Measurements from ENCODE around the gene AFDN. TPM values are rescaled to one million over a fixed set of nuclear protein-coding genes. Genes with fewer than 3 reads are reported as not detected.

Gene AFDN
- total RNA-seq, 4 donors from 2014 or later: 66.9 to 88.0 (median 75.3) TPM

GRCh38 chr6:167984144-167984719 is 157.5 kb downstream of the AFDN start:
- H3K27ac ChIP-seq (replicated peaks in 1 of 4): no peak overlapping the region
- H3K36me3 ChIP-seq: no peaks in the 10 kb centered on the region
- intact Hi-C loops (cut with DNase I): no loop called here
- peak; percentile 75 for DNase-seq (ENCODE audit: extremely low spot score)
- no peaks in the 10 kb centered on the region for H3K27me3 ChIP-seq
- WGBS: 93% methylated on average over 11 of the region's 11 CpGs
- no peak for TF ChIP-seq EP300 (IDR thresholded peaks at IDR 0.05)
- no peaks in the 10 kb centered on the region for H3K9me3 ChIP-seq
- no peak overlapping the region for H3K4me3 ChIP-seq
- no peaks in the 10 kb centered on the region for H3K4me1 ChIP-seq

GRCh38 chr6:167984876-167985604 is 158.3 kb downstream of the AFDN start:
- TF ChIP-seq POLR2AphosphoS5 (IDR thresholded peaks at IDR 0.05) (no peak), CTCF (IDR thresholded peaks at IDR 0.05) (no peak), EP300 (IDR thresholded peaks at IDR 0.05) (no peak), POLR2A (IDR thresholded peaks at IDR 0.05; ENCODE audit: low read depth) (no peak)
- peak; percentile 86 for DNase-seq (ENCODE audit: extremely low spot score)
- Histone ChIP-seq H3K27ac (replicated peaks in 1 of 4) (no peak overlapping the region), H3K9me3 (no peaks in the 10 kb centered on the region), H3K27me3 (no peaks in the 10 kb centered on the region), H3K4me1 (no peaks in the 10 kb centered on the region), H3K36me3 (no peaks in the 10 kb centered on the region), H3K4me3 (no peak overlapping the region)
- WGBS: 93% methylated on average over 13 of the region's 13 CpGs
- intact Hi-C loops (cut with DNase I): no loop called here

GRCh38 chr6:167985911-167986595 is 159.3 kb downstream of the AFDN start:
- Histone ChIP-seq H3K27me3 (no peaks in the 10 kb centered on the region), H3K27ac (replicated peaks in 1 of 4) (no peak overlapping the region), H3K9me3 (no peaks in the 10 kb centered on the region), H3K4me3 (no peak overlapping the region), H3K36me3 (no peaks in the 10 kb centered on the region), H3K4me1 (no peaks in the 10 kb centered on the region)
- peak; percentile 85 for DNase-seq (ENCODE audit: extremely low spot score)
- intact Hi-C loops (cut with DNase I): no loop called here
- no peak for TF ChIP-seq CTCF (IDR thresholded peaks at IDR 0.05)
- no peak for TF ChIP-seq POLR2AphosphoS5 (IDR thresholded peaks at IDR 0.05)
- no peak for TF ChIP-seq EP300 (IDR thresholded peaks at IDR 0.05)
- no peak for TF ChIP-seq POLR2A (IDR thresholded peaks at IDR 0.05; ENCODE audit: low read depth)
- WGBS: 94% methylated on average over 29 of the region's 39 CpGs

GRCh38 chr6:167987396-167988153 is 160.9 kb downstream of the AFDN start:
- WGBS: 87% methylated on average over 35 of the region's 35 CpGs
- no peaks in the 10 kb centered on the region for H3K4me1 ChIP-seq
- H3K27ac ChIP-seq (replicated peaks in 1 of 4): peak overlapping the region in 1 of 4 donors; percentile 30
- TF ChIP-seq POLR2AphosphoS5 (IDR thresholded peaks at IDR 0.05) (no peak), CTCF (IDR thresholded peaks at IDR 0.05) (no peak), POLR2A (IDR thresholded peaks at IDR 0.05; ENCODE audit: low read depth) (no peak), EP300 (IDR thresholded peaks at IDR 0.05) (no peak)
- H3K4me3 ChIP-seq: no peak overlapping the region
- H3K27me3 ChIP-seq: no peaks in the 10 kb centered on the region
- DNase-seq (ENCODE audit: extremely low spot score): peak; percentile 66
- H3K9me3 ChIP-seq: no peaks in the 10 kb centered on the region
- intact Hi-C loops (cut with DNase I): no loop called here
- H3K36me3 ChIP-seq: no peaks in the 10 kb centered on the region

- TF ChIP-seq EP300 (IDR thresholded peaks at IDR 0.05) (no peak), POLR2AphosphoS5 (IDR thresholded peaks at IDR 0.05) (no peak), CTCF (IDR thresholded peaks at IDR 0.05) (no peak)
- Histone ChIP-seq H3K4me1 (no peaks in the 10 kb centered on the region), H3K9me3 (no peaks in the 10 kb centered on the region), H3K36me3 (no peaks in the 10 kb centered on the region), H3K27me3 (no peaks in the 10 kb centered on the region), H3K4me3 (no peak overlapping the region), H3K27ac (replicated peaks in 1 of 4) (peak overlapping the region in 1 of 4 donors; percentile 30)
- intact Hi-C loops (cut with DNase I): no loop called here
- peak; percentile 89 for DNase-seq (ENCODE audit: extremely low spot score)
- WGBS: 77% methylated on average over 5 of the region's 5 CpGs
Observed at GRCh38 chr6:167988154-167988495, 161.4 kb downstream of the AFDN start.
